KBM-7 (cell line): ENCODE measurements around the gene C10orf67.
A peak's percentile ranks its signal among the peaks of the same experiment; 100 is the strongest.
"Not testable (repeated sequence)": the region's sequence is repeated elsewhere in the genome, so short reads cannot be mapped to it uniquely, and the experiment has no call there.

Experiments used
- DNase-seq: peaks from one replicate; pipeline ENCODE4 v3.0.0-alpha.2; 2015
- in situ Hi-C: fragments of 300-500 bp; cut with MboI; formaldehyde crosslinking; loops from 2 replicates; pipeline ENCODE4 v1.14.3; 2020; ENCODE audit warnings: low sequenced_read_pairs, low pct_unique_long_range_greater_than_20kb, mixed read lengths

Gene C10orf67

DNA sequence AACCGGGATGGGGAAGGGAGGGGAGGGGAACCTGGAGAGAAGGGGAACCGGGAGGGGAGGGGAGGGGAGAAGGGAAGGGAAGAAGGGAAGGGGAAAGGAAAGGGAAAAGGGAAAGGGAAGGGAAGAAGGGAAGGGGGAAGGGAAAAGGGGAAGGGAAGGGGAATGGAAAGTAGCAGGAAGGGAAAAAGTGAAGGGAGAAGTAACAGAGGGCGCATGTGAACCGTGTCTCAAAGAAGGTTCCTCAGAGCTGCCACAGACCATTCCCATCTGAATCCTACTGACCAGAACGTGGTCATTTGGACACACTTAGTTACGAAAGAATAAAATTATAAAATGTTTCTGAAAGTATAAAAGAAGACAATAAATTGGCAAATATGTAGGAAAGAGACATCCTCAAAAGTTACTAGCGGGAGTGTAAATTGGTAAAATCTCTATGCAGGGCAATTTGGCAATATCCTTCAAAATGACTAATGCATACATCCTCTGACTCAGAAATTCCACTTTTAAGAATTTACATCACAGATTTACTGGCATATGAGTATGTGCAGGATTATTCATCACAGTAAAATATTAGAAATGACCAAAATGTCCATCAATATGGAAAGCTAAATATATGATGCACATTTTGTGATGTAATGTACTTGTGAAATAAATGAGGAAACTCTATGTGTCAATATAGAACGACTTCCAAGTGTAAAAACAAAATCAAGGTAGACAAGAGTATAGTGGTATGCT is 12.9 kb downstream of the C10orf67 start:
- in situ Hi-C loops: no loop called here
- DNase-seq: no peak

DNA sequence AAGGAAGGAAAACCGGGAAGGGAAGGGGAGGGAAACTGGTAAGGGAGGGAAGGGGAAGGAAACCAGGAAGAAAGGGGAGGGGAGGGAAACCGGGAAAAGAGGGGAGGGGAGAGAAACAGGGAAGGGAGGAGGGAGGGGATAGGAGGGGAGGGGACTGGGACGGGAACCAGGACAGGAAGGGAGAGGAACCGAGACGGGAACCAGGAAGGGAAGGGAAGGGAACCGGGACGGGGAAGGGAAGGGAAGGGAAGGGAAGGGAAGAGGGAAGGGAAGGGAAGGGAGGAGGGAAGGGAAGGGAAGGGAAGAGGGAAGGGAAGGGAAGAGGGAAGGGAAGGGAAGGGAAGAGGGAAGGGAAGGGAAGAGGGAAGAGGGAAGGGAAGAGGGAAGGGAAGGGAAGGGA is 13.6 kb downstream of the C10orf67 start:
- no peak for DNase-seq
- in situ Hi-C loops: no loop called here

DNA sequence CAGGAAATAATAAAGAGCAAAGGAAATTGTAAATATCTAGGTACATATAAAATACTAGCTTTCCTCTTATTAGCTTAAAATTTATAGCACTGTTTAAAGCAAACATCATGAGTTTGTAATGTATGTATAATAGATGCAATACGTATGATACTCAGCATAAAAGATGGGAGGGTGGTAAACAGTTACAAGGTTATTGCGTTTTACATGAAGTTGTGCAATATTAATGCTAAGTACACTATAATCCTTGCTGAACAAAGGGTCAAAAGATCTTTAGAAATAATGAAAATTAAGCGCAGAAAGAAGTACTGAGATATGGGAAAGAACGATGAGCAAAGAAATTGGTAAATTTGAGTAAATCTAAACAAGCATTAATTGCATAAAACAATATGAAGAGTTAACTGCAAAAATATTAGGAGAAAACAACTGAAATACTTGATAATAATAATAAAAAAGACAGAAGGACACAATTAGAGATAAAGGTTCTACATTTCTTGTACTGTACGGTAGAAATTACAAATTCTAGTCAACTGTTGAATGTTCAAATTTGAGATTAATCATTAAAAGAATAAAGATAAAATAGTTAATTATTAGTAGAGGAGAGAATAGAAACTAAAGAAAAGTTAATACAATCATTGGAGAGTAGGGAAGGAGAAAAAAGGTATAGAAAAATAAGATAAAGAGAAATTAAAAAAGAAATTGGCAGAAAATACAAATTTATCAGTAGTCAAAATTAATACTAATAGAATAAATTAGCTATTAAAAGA is 17.9 kb downstream of the C10orf67 start:
- DNase-seq: no peak
- in situ Hi-C loops: no loop called here

DNA sequence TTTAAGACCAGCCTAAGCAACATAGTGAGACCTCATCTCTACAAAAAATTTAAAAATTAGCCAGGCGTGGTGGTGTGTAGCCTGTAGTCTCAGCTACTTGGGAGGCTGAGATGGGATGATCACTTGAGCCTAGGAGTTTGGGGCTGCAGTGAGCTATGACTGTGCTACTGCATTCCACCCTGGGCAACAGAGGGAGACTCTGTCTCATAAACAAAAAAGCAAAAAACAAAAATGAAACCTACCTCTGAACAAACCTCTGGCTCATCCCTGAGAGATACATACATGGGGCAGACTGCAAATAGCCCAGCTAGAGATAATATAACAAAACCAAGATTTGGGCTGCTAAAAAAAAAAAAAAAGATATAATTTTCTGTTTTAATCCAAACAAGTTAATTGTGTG is 19.5 kb downstream of the C10orf67 start:
- no peak for DNase-seq
- in situ Hi-C loops: no loop called here

DNA sequence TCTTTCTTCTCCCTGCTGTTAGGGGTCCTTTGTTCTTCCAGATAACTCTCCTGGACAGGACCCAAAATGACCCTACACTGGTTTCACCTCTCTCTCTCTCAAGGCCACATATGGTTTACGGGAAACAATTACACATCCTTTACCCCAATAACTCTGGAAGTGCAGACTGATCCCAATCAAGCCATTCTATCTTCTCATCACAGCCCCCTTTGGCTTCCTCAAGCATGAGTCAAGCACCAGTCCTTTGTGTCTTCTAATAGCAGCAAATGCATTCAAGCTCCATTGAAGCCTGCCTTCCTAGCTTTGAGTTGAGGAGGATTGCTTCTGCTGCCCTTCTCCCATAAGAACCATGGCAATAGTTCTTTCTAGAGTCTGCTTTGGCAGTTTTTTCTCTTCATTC is 20.2 kb downstream of the C10orf67 start:
- in situ Hi-C loops: loop anchor here (25.0 kb wide), 2 partner anchors 188 to 363 kb away; no protein-coding TSS in a partner anchor
- no peak for DNase-seq

DNA sequence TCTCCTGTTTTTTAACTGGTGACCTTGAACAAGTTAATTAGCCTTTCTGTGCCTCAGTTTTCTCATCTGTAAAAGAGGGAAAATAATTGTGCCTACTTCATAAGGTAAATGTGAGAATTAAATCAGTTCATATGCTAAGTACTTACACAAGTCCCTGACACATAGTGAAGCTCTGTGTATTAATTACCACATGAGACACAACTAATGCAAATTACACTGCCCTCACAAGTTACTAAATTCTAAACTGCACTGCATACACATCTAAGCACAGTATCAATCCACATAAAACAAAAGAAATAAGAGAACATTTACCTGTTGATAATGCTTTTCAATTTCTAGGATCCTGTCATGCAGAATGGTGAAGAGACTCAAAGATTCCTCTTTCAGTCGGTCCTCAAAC is 22.5 kb downstream of the C10orf67 start:
- DNase-seq: no peak
- in situ Hi-C loops: loop anchor here (25.0 kb wide), 2 partner anchors 190 to 365 kb away; no protein-coding TSS in a partner anchor

DNA sequence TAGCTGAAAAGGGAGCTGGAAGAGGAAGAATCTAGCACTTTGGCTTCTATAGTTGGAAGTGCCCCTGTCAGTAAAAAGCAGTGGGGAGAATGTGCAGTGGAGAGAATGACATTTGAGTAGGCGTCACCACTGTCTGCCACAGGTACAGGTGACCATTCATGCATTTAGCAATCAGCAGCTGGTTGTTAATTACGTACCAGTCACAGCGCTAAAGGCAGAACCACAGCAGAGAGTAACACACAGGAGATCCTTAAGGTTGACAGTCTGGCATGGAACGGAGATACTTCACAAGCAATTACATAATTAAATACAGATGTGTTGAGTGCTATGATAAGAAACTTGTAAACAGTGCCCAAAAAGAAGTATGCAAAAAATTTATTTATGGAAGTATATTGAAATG is 24.8 kb downstream of the C10orf67 start:
- no peak for DNase-seq
- in situ Hi-C loops: loop anchor here (25.0 kb wide), 2 partner anchors 192 to 367 kb away; no protein-coding TSS in a partner anchor

DNA sequence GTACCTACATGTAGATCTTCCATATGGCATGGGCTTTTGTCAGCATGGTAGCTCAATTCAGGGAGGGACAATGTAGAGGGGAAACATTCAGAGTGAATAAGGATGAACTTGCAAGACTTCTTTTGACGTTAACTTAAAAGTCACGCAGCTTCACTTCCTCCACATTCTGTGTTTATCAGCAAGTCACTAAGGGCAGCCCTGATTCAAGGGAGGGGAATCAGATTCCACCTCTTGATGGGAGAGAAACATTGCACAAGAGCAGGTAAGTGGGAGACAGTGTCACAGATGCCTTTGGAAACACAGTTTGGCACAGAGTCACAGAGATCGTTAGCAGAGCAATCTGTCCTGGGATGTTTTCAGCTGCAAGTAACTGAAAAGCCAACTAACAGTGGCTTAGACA is 26.2 kb downstream of the C10orf67 start:
- in situ Hi-C loops: loop anchor here (25.0 kb wide), 2 partner anchors 194 to 369 kb away; no protein-coding TSS in a partner anchor
- DNase-seq: no peak

DNA sequence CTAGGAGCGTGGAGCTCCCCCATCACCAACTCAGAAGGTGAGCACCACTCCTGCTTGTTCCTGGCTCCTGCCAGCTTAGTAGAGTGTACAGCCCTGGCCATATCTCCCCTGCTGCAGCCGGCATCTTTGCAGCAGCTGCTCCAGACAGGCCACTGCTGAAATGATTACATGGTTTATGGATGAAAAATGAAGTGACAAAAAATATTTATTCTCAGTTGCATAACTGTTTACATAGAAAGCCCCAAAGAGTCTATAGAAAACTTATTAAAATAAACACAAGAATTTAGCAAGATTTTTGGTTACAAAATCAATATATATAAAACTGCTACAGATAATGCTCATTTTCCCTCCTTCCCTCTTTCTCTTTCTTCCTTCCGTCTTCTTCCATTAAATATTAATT is 27.2 kb downstream of the C10orf67 start:
- DNase-seq: no peak
- in situ Hi-C loops: loop anchor here (25.0 kb wide), 2 partner anchors 195 to 370 kb away; no protein-coding TSS in a partner anchor

DNA sequence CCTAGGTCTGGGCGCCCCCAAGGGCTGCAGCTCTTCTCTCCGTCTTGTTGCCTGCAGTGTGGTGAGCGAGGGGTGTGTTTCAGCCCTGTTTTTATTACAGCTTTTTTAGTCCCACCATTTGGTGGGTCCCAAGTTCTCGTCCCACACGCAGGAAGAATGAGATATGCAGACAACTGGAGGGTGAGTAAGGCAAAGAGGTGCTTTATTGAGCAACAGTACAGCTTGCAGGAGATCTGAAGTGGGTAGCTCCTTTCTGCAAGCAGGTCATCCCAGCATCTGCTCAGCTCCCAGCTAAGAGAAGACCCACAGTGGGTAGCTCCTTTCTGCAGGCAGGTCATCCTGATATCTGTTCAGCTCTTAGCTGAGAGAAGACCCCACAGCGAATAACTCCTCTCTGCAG is 28.2 kb downstream of the C10orf67 start:
- in situ Hi-C loops: loop anchor here (25.0 kb wide), 2 partner anchors 196 to 371 kb away; no protein-coding TSS in a partner anchor
- DNase-seq: no peak

DNA sequence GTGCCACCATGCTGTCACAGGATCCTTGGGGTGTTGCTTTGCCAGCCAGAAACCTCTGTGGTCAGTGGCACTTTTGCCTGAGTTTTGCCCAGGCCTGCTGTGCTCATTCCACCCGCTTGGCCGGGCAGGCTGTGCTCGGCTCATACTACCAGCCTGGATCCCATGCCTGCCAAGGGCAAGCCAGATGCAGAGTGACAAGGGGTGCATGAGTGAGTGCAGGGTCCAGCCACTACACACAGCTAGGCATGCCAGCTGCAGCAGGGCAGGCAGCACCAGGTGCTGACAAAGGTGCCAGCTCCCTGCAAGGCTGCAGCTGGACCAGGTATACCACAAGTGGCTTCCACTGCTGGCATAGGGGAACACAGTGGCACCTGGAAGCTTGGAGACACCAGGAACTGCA is 28.6 kb downstream of the C10orf67 start:
- in situ Hi-C loops: loop anchor here (25.0 kb wide), 2 partner anchors 196 to 371 kb away; no protein-coding TSS in a partner anchor
- DNase-seq: no peak

DNA sequence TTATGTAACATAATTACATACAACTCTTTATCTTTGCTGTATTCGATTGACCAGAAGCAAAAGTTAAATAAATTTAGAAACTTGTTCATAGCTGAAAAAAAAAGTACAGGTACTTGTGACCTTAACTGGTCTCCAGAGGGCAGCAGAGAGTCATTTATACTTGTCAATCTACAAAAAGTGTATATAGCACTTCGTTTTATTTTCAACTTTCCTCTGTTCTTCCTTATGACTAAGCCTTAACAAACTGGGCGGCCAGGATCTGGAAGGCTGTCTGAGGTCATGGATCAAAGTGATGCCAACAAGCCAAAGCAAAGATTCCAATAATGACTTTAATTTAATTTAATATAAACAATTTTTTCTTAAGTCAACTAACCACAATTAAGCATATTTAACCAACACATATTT is 29.8 kb downstream of the C10orf67 start:
- in situ Hi-C loops: loop anchor here (25.0 kb wide), 2 partner anchors 197 to 372 kb away; no protein-coding TSS in a partner anchor
- peak; percentile 52 for DNase-seq

DNA sequence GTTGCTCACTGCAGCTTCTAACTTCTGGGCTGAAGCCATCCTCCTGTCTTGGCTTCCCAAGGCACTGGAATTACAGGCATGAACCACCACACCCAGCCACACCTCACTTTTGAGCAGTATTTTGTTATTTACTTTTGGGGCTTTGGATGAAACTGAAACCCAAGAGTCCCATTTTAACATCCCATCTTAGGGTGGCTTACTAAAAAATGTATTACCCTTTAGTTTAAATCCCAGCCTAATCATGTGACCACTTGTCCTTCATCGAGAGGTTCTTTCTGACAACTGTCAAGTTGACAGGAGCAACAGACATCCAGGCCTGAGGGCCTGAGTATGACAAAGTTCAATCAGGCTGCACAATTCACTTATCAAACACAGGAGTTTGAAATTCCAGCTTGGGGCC is 33.6 kb downstream of the C10orf67 start:
- DNase-seq: no peak
- in situ Hi-C loops: loop anchor here (25.0 kb wide), 2 partner anchors 201 to 376 kb away; no protein-coding TSS in a partner anchor

DNA sequence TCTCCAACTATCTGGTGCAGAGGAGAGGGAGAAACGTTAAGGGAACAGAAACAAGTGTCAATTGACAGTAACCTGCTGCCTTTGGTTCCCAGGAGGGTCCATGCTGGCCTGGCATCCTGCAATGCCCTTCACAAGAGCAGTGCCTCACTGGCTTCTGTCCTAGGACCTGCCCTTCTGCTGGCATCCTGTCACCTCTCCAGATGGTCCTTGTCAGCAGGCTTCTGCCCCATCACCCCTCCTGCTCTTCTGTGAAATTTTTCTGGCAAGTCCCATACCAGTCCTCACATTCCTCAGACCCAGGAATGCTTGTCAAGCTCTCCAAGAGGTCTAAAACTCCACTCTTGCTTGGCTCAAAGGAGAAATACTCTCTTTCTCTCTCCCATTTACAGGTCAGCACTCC is 34.2 kb downstream of the C10orf67 start:
- no peak for DNase-seq
- in situ Hi-C loops: loop anchor here (25.0 kb wide), 2 partner anchors 202 to 377 kb away; no protein-coding TSS in a partner anchor

DNA sequence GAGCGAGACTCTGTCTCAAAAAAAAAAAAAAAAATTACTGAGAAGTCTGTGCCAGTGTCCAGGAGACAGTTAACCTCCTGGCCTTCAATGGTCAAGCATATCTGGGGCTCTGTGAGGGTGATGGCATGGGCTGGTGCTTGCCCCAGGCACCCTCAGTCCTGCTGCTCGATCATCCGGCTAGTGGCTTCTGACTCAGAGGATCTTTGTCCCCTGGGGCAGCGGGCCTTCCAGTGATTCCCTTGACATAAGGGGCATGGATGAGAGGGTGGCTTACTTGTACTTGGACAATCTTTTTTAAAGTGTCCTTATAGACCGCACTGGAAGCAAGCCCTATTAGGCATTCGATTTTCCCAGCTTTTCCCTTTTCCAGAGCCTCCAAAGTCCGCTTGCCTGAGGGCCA is 44.6 kb downstream of the C10orf67 start:
- in situ Hi-C loops: loop anchor here (25.0 kb wide), 3 partner anchors 138 to 387 kb away; no protein-coding TSS in a partner anchor
- not testable (repeated sequence) for DNase-seq

DNA sequence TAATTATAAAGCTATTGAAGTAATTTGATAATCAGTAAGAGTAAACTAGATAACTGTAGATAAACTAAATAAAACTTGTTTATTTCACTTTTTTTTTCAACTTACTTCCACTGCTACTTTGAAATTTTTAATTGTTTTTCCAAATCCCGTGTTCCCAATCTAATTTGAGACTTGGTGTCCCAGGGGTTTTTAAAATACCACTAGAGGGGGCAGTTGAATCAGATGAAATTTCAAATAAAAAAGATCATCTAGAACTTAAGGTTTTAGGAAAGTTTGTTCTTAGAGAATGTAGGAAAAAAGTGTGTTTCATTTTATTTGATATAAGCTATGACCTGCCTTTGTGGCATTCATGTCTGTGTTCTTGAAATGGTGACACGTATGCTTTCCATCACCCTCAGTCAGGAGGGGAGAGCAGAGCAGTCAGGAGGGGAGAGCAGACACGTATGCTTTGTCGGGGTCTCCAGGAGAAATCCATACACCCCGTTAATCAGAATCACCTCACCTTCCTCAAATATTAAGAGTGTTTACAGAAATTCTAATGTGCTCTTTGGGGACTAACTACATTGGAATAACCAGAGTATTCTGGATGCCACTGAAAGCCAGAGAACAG is 49.9 kb downstream of the C10orf67 start:
- in situ Hi-C loops: loop anchor here (25.0 kb wide), 1 partner anchor 132 kb away; no protein-coding TSS in a partner anchor
- DNase-seq: peak; percentile 21

DNA sequence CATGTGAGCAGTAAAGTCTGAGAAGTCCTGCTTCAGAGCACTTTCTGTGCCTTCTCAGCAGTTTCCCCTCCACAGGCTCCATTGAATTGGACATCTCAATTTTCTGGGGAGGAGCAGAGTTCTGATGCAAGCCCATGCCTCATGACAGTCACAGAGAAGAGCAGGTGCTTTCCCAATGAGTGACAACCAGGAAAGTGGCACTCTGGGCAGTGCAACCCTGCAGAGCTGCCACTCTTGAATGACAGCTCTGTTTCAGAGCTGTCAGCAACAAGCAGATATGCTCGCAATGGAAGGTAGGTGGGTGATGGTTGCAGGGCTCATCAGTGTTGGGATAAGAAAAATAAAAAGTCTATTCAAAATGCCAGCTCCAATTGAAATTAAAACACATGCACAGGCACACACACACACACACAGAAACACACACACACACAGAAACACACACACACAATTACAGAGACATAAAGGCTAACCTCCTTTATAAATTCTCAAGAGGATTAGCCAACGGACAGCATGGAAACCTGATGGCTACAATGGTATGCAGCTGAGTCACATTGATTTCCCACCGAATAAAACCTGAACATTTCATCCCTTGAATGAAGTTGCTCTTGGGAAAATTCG is 50.5 kb downstream of the C10orf67 start:
- in situ Hi-C loops: loop anchor here (25.0 kb wide), 1 partner anchor 132 kb away; no protein-coding TSS in a partner anchor

DNA sequence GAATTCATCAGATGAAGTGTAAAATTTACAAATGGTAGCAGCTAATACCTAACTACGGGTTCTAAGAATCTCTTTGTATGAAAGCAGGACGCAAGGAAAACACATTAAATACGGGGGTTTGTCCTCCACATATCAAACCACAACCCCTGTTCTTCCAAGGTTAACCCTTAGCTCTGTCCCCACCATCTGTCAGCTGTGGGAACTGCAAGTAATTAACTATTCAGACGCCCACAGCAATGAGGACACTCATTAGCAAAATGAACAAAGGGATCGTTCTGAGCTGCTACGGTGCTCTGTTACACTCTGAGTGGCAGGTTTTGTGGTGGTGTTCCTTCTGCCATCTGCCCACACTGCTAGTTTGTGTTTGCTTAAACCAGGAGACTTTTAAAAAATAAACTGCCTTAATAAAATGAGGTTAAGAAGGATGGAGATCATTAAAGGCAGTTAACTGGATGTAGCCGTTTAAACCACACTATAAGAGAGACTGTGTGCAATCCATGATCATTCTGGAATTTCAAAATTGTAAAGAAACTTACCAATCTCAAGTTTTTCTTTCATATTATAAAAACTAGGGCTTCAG is 51.4 kb downstream of the C10orf67 start:
- in situ Hi-C loops: loop anchor here (25.0 kb wide), 1 partner anchor 131 kb away; no protein-coding TSS in a partner anchor
- peak; percentile 47 for DNase-seq

More for the DNA sequence above, 50.5 kb downstream of the C10orf67 start:
- no peak for DNase-seq
